ENCODE results near the gene LEP.

Gene LEP

DNA sequence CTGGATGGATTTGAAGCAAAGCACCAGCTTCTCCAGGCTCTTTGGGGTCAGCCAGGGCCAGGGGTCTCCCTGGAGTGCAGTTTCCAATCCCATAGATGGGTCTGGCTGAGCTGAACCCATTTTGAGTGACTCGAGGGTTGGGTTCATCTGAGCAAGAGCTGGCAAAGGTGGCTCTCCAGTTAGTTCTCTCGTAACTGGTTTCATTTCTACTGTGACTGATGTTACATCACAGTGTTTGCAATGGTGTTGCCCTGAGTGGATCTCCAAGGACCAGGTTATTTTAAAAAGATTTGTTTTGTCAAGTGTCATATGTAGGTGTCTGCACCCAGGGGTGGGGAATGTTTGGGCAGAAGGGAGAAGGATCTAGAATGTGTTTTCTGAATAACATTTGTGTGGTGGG lies 14.2 kb downstream of the LEP start:
- no peak for DNase-seq (ENCODE audit: low read depth)
- TF ChIP-seq, protein P1, sequence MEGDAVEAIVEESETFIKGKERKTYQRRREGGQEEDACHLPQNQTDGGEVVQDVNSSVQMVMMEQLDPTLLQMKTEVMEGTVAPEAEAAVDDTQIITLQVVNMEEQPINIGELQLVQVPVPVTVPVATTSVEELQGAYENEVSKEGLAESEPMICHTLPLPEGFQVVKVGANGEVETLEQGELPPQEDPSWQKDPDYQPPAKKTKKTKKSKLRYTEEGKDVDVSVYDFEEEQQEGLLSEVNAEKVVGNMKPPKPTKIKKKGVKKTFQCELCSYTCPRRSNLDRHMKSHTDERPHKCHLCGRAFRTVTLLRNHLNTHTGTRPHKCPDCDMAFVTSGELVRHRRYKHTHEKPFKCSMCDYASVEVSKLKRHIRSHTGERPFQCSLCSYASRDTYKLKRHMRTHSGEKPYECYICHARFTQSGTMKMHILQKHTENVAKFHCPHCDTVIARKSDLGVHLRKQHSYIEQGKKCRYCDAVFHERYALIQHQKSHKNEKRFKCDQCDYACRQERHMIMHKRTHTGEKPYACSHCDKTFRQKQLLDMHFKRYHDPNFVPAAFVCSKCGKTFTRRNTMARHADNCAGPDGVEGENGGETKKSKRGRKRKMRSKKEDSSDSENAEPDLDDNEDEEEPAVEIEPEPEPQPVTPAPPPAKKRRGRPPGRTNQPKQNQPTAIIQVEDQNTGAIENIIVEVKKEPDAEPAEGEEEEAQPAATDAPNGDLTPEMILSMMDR (conservative IDR thresholded peaks at IDR 0.05; ENCODE audit: control insufficient read depth, insufficient read depth, low read depth, low read length), result no peak
- H3K4me3 ChIP-seq (ENCODE audit: control insufficient read depth, low read depth, low read length), result no peak overlapping the region

DNA sequence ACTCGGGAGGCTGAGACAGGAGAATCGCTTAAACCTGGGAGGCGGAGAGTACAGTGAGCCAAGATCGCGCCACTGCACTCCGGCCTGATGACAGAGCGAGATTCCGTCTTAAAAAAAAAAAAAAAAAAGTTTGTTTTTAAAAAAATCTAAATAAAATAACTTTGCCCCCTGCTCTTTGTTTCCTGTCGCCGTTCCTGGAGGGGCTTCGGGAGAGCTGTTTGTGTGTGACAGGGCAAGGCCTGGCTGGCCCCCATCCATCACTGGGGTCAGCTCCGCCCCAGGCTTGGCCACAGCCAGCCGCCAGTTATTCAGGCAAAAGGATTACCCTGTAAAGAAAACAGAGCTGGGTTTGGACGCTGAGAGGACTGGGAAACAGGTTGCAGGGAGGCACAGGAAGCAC lies 16.4 kb downstream of the LEP start:
- no peak overlapping the region for H3K4me3 ChIP-seq (ENCODE audit: control insufficient read depth, low read depth, low read length)
- TF ChIP-seq, protein P1 (conservative IDR thresholded peaks at IDR 0.05; ENCODE audit: control insufficient read depth, insufficient read depth, low read depth, low read length), result no peak
- no peak for DNase-seq (ENCODE audit: low read depth)

DNA sequence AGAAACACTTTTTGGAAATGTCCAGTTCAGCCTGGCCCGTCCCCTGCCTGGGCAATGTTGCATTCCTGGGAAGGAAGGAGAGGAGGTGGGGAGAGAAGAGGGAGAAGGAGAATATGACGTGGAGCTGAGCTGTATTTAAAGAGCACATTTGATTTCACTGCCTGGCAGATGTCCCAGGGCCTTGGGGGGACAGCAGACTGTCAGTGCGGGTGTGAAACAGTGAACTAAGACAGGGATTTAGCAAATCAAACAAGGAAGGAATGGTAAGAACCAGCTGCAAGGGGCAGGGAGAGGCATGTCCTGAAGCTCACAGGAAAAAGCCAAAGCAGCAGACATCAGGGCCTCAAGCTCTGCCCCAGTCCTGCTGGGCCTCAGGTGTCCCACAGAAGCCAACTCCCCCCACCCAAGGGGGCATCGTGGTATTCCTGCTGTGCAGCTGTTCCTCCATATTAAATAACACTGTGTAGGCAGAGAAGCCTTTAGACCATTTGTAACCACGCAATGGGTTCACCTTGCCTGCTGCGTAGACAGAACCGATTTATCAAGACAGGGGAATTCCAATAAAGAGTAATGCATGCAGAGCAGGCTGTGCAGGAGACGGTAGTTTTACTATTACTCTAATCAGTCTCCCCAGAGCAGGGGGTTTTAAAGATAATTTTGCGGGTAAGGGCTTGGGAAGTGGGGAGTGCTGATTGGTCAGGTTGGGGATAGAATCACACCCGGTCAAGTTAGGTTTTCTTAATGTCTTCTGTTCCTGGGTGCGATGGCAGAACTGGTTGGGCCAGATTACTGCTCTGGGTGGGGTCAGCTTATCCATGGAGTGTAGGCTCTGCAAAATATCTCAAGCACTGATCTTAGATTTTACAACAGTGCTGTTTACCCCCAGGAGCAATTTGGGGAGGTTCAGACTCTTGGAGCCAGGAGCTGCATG lies 18.3 kb downstream of the LEP start:
- no peak overlapping the region for H3K4me3 ChIP-seq (ENCODE audit: control insufficient read depth, low read depth, low read length)
- peak; percentile 37 for DNase-seq (ENCODE audit: low read depth)
- TF ChIP-seq, protein P1 (conservative IDR thresholded peaks at IDR 0.05; ENCODE audit: control insufficient read depth, insufficient read depth, low read depth, low read length), result no peak

DNA sequence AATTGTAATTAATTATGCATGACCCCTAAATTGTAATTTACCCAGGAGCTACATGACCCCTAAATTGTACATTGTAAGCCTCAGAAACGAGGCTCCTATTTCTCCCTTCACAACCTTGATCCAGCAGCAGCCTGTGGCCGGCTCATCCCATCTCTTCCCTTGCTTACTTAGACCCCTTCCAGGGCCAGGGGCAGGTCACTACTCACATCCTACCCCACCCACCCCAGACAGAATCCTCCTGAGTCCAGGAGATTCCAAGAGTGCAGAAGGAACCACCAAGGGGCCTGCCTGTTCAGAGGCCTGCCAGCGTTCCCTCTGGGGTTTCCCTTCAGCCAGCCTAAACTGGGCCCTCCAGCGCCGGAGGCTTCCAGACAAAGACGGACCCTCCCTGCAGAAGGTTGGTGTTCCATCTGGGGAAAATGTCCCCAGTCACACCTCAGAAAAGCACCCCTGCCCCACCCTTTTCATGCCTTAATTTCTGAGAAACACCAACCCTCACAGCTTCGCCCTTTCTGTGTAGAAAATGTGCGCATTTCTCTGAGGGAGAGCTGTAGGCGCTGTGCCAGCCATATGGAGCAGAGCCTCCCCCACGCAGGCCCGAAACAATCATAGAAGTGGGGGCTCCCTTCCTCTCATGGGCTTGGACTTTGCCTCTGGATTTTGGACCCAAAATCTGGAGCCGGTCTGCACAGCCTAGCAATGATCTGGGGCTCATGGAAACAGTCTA lies 19.2 kb downstream of the LEP start:
- no peak for DNase-seq (ENCODE audit: low read depth)
- H3K4me3 ChIP-seq (ENCODE audit: control insufficient read depth, low read depth, low read length), result no peak overlapping the region
- TF ChIP-seq, protein P1 (conservative IDR thresholded peaks at IDR 0.05; ENCODE audit: control insufficient read depth, insufficient read depth, low read depth, low read length), result no peak

DNA sequence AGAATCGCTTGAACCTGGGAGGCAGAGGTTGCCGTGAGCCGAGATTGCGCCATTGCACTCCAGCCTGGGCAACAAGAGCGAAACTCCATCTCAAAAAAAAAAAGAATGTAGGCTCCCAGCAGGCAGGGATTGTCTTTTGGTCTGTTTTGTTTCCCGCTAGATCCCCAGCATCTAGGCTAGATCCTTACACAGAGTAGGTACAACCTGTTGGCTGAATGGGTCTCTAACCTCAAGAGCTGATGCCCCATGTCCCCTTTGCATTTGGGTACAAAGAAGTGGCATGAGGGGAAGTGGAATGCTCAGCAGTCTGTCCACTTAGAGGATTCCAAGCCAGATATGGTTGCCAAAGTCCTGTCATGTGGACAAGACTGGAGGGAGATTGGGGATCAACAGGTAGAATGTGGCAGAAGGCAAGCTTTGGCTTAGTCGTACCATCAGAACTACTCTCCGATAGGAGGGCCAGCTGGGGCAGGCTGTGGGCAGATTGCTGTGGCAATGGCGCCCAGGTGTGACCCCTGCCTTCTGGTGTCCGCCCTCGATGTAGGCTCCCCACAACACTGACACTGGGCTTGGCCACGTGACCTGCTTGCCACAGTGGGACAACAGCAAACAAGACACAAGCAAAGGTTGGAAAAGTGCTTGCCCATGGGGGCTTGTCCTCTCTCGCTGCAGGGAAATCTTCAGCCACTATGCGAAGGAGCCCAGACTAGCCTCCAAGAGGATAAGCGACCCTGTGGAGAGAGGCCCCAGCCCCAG lies 21.4 kb downstream of the LEP start:
- H3K4me3 ChIP-seq (ENCODE audit: control insufficient read depth, low read depth, low read length), result no peak overlapping the region
- TF ChIP-seq, protein P1 (conservative IDR thresholded peaks at IDR 0.05; ENCODE audit: control insufficient read depth, insufficient read depth, low read depth, low read length), result no peak
- DNase-seq (ENCODE audit: low read depth), result no peak

- TF ChIP-seq, protein P1 (conservative IDR thresholded peaks at IDR 0.05; ENCODE audit: control insufficient read depth, insufficient read depth, low read depth, low read length), result no peak
- DNase-seq (ENCODE audit: low read depth), result no peak
- H3K4me3 ChIP-seq (ENCODE audit: control insufficient read depth, low read depth, low read length), result no peak overlapping the region
Measured at GRCh38 chr7:128263420-128263819, 22.3 kb downstream of the LEP start.
